Tibial artery (tissue), 4 donors: ENCODE measurements around the gene TBX1.

Experiments used
- DNase-seq, 2 donors: peaks; one replicate each; pipeline ENCODE4 v3.0.0-alpha.2; 2019
- H3K27ac ChIP-seq, 2 donors: fragments of 200-600 bp; sonication (generic) in 1 of 2; 1 replicate in 1 of 2; 2 replicates in 1 of 2; pipeline ENCODE4 v1.5.1; 2018 to 2019; ENCODE audit warnings: mild to moderate bottlenecking in 1 of 2
- H3K27me3 ChIP-seq, 2 donors: fragments of 200-600 bp; sonication (generic) in 1 of 2; one replicate each; pipeline versions ENCODE4 v1.5.1 to v1.6.0; 2016 to 2019
- H3K36me3 ChIP-seq, 3 donors: fragments of 200-600 bp; sonication (generic) in 2 of 3; one replicate each; pipeline ENCODE4 v1.5.1; 2016 to 2019; ENCODE audit warnings: mild to moderate bottlenecking in 2 of 3
- H3K4me1 ChIP-seq, 4 donors: fragments of 200-600 bp; sonication (generic) in 2 of 4; 1 replicate in 3 of 4; 2 replicates in 1 of 4; pipeline ENCODE4 v1.5.1; 2016 to 2019
- H3K4me3 ChIP-seq, 2 donors: fragments of 200-600 bp; sonication (generic) in 1 of 2; 1 replicate in 1 of 2; 2 replicates in 1 of 2; pipeline ENCODE4 v1.5.1; 2018 to 2019; ENCODE audit warnings: mild to moderate bottlenecking in 2 of 2
- H3K9me3 ChIP-seq, 3 donors: fragments of 200-600 bp; sonication (generic) in 1 of 3; one replicate each; pipeline ENCODE4 v1.5.1; 2016 to 2019
- intact Hi-C: fragments of 100-400 bp; cut with DNase I; formaldehyde crosslinking; loops from one replicate; pipeline ENCODE4 v1.15.0; 2023; ENCODE audit warnings: low total_unique reads
- TF ChIP-seq, protein P1 (sequence below), 2 experiments: fragments of 200-600 bp in 1 of 2; fragments of 450-650 bp in 1 of 2; IDR thresholded peaks; one replicate each; pipeline ENCODE4 v1.5.1; 2017 to 2019; ENCODE audit warnings: antibody characterized with exemption in 2 of 2, mild to moderate bottlenecking in 1 of 2, moderate library complexity in 1 of 2

TBX1 gene

DNA sequence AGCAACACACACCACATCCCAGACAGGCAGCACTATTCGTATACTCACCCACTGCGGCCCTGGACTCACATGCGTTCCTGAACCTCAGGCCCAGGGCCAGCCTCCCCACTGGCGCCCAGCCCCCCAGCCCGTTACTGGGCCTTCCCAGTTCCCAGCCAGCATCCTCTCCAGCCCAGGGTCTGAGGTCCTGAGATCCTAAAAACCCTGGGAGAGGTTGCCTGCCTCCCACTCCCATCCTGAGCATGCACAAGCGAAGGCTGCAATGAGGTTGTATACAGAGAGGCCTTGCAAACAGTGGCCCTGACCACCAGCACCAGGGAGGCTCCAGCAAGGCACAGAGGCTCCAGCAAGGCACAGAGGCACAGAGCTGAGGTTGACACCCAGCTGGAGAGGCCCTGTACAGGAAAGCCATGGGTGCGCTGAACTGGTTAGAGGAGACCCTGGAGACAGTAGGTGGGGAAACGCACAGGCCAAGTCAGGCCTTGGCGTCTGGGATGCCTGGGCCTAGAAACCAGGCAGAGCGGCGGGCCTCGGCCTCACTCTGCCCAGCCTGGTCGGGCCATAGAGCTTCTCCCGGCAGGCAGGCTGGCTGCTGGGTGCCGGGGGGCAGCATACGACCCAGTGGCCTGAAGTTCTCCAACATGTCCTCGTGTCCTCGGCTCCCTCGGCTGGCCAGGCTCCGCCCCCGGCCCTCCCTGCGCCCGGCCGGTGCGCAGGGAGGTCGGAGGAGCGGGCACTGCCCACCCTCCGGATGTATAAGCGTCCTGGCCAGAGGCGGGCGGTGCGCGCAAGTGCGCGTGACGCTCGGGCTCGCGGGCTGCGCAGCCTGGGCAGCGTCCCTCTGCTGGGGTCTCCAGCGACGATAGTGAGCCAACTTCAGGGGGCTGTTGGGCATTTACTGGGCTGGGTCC lies 2.3 kb upstream of the TBX1 start:
- no peak overlapping the region for H3K4me3 ChIP-seq
- no peak for DNase-seq
- intact Hi-C loops = no loop called here
- peaks cover 4 to 89% of the 10 kb centered on the region in 2 donors for H3K27me3 ChIP-seq
- H3K9me3 ChIP-seq = no peaks in the 10 kb centered on the region
- H3K4me1 ChIP-seq = peaks cover 0 to 45% (median 34%) of the 10 kb centered on the region in 4 donors
- no peak overlapping the region for H3K27ac ChIP-seq
- TF ChIP-seq, protein P1, sequence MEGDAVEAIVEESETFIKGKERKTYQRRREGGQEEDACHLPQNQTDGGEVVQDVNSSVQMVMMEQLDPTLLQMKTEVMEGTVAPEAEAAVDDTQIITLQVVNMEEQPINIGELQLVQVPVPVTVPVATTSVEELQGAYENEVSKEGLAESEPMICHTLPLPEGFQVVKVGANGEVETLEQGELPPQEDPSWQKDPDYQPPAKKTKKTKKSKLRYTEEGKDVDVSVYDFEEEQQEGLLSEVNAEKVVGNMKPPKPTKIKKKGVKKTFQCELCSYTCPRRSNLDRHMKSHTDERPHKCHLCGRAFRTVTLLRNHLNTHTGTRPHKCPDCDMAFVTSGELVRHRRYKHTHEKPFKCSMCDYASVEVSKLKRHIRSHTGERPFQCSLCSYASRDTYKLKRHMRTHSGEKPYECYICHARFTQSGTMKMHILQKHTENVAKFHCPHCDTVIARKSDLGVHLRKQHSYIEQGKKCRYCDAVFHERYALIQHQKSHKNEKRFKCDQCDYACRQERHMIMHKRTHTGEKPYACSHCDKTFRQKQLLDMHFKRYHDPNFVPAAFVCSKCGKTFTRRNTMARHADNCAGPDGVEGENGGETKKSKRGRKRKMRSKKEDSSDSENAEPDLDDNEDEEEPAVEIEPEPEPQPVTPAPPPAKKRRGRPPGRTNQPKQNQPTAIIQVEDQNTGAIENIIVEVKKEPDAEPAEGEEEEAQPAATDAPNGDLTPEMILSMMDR (IDR thresholded peaks at IDR 0.05) = no peak
- H3K36me3 ChIP-seq = no peaks in the 10 kb centered on the region

DNA sequence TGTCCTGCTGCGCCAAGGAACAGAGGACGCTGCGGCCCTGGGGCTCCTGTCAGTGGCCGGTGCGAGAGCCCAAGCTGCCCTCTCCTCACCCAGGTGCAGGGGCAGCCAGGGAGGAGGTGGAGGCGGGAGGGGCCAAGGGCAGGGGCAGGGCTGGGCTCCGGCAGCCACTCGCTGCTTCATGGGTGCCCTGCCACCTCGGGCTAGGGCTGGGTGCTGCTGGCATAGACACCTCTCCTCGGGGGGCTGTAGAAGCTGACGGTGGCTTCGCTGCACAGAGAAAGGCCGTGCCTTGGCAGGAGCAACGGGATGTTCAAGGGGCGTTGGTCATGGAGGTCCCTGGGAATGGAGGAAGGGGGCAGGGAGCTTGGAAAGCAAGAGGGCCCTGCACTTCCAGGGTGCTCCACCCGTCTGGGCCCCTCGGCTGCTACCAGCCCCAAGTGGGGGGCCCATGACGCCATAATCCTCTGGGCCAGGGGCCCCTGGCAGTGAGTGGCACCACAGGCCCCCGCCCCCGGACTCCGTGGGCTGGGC lies 1.6 kb upstream of the TBX1 start:
- H3K27ac ChIP-seq = no peak overlapping the region
- H3K4me3 ChIP-seq = no peak overlapping the region
- no peak for DNase-seq
- intact Hi-C loops = no loop called here
- peaks cover 4 to 91% of the 10 kb centered on the region in 2 donors for H3K27me3 ChIP-seq
- H3K36me3 ChIP-seq = no peaks in the 10 kb centered on the region
- H3K4me1 ChIP-seq = peaks cover 0 to 45% (median 34%) of the 10 kb centered on the region in 4 donors
- TF ChIP-seq, protein P1 (IDR thresholded peaks at IDR 0.05) = no peak
- no peaks in the 10 kb centered on the region for H3K9me3 ChIP-seq

DNA sequence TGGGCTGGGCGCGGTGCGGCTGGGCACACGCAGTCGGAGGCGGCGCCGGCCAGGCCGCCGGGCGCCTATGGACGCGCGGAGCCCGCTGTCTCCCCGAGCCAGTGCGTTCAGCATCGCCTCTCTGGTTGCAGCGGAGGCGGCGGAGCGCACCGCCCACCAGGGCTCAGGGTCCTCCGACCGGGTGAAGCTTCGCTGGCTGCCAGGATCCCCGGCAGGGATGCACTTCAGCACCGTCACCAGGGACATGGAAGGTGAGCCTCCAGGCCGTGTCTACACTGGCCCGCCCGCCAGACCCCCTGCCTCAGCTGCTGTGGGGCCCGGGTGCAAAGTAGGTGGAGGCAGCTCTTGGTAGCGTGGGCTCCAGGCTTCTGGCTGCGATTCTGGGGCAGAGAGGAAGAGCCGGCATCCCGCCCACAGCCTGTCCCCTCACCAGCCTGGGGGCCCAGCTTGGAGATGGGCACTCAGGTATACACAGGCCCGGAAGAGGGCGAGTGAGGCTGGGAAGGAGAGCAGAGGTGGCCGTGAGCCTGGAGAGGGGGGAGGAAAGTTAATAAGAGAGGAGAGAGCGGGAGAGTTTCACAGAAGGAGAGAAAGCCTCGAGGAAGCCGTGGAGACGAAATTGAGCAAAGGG lies 1.0 kb upstream of the TBX1 start:
- no peak overlapping the region for H3K4me3 ChIP-seq
- intact Hi-C loops = no loop called here
- no peak for DNase-seq
- no peaks in the 10 kb centered on the region for H3K36me3 ChIP-seq
- H3K4me1 ChIP-seq = peaks cover 0 to 45% (median 34%) of the 10 kb centered on the region in 4 donors
- no peak overlapping the region for H3K27ac ChIP-seq
- TF ChIP-seq, protein P1 (IDR thresholded peaks at IDR 0.05) = no peak
- H3K9me3 ChIP-seq = no peaks in the 10 kb centered on the region
- peaks cover 4 to 91% of the 10 kb centered on the region in 2 donors for H3K27me3 ChIP-seq

DNA sequence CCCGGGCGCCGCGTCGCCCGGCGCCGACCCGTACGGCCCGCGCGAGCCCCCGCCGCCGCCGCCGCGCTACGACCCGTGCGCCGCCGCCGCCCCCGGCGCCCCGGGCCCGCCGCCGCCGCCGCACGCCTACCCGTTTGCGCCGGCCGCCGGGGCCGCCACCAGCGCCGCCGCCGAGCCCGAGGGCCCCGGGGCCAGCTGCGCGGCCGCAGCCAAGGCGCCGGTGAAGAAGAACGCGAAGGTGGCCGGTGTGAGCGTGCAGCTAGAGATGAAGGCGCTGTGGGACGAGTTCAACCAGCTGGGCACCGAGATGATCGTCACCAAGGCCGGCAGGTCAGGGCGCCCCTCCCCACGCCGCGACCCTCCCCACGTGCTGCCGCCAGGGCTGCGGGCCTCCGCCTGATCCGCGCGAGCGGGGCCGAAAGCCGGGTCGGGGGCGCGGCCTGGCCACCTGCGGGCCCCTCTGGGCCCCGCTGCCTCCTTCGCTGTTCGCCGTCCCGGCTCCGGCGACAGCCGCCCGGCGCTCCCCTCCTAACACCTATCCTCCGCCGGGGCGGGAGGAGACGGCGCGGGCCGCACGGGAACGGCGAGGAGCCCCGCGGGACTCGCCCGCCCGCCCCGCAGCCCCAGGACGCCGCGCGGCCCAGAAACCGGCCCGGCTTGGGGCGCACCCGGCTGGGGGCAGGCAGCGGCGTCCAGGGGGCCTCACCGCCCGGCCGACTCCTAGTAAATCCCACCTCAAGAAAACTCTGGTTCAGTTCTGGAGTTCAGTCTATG lies 560 bp downstream of the TBX1 start:
- intact Hi-C loops = no loop called here
- TF ChIP-seq, protein P1 (IDR thresholded peaks at IDR 0.05) = no peak
- Histone ChIP-seq H3K4me3 (peak overlapping the region in 1 of 2 donors; percentile 39), H3K9me3 (no peaks in the 10 kb centered on the region), H3K4me1 (peaks cover 0 to 36% (median 24%) of the 10 kb centered on the region in 4 donors), H3K27ac (no peak overlapping the region), H3K36me3 (no peaks in the 10 kb centered on the region), H3K27me3 (peaks cover 4 to 89% of the 10 kb centered on the region in 2 donors)
- no peak for DNase-seq
